HepG2 (cell line): ENCODE measurements around the gene BRAF. TPM values are rescaled to one million over a fixed set of nuclear protein-coding genes. Genes with fewer than 3 reads are reported as not detected.

Experiments used
- ATF1 ChIP-seq: IDR thresholded peaks from 2 replicates; pipeline ENCODE4 v1.6.1; 2016; ENCODE audit warnings: mild to moderate bottlenecking, control low read depth
- EEA1 ChIP-seq: sonication (generic); formaldehyde crosslinking; IDR thresholded peaks from 2 replicates; pipeline ENCODE4 v1.5.1; 2020; ENCODE audit warnings: mild to moderate bottlenecking, missing genetic modification reagents, borderline replicate concordance
- FIP1L1 ChIP-seq: fragments of 200-400 bp; formaldehyde crosslinking; IDR thresholded peaks from 2 replicates; pipeline ENCODE4 v1.6.1; 2018; ENCODE audit warnings: low read depth, mild to moderate bottlenecking, low read length, moderate library complexity, borderline replicate concordance; ENCODE audit not compliant: insufficient read depth
- FOXA3 ChIP-seq: IDR thresholded peaks from 2 replicates; pipeline ENCODE4 v1.6.1; 2016; ENCODE audit warnings: missing genetic modification reagents, missing compliant biosample characterization
- IKZF5 ChIP-seq: IDR thresholded peaks from 2 replicates; pipeline ENCODE4 v1.6.1; 2018; ENCODE audit warnings: missing genetic modification reagents, mild to moderate bottlenecking, missing compliant biosample characterization
- KAT8 ChIP-seq: IDR thresholded peaks from 2 replicates; pipeline ENCODE4 v1.6.1; 2016; ENCODE audit warnings: missing genetic modification reagents, missing compliant biosample characterization
- KDM4B ChIP-seq: sonication (generic); formaldehyde crosslinking; IDR thresholded peaks from 2 replicates; pipeline ENCODE4 v1.4.0; 2020; ENCODE audit warnings: missing genetic modification reagents
- NONO ChIP-seq, 2 experiments: fragments of 450-650 bp in 1 of 2; sonication (generic) in 1 of 2; formaldehyde crosslinking in 1 of 2; IDR thresholded peaks in 1 of 2; conservative IDR thresholded peaks in 1 of 2; 2 replicates each; pipeline versions ENCODE4 v1.6.1 to v1.8.0; 2017 to 2022; ENCODE audit warnings: mild to moderate bottlenecking in 1 of 2, missing genetic modification reagents in 1 of 2, moderate library complexity in 1 of 2
- PAWR ChIP-seq: sonication (generic); formaldehyde crosslinking; IDR thresholded peaks from 2 replicates; pipeline ENCODE4 v1.4.0; 2020; ENCODE audit warnings: missing genetic modification reagents, mild to moderate bottlenecking, borderline replicate concordance
- PHF5A ChIP-seq: IDR thresholded peaks from one replicate; pipeline ENCODE4 v1.6.1; 2018; ENCODE audit warnings: low read depth, missing genetic modification reagents; ENCODE audit not compliant: unreplicated experiment
- RFX1 ChIP-seq: fragments of 450-650 bp; IDR thresholded peaks from 2 replicates; pipeline ENCODE4 v1.6.1; 2017
- SIN3A ChIP-seq: IDR thresholded peaks from 2 replicates; pipeline ENCODE4 v1.6.1; 2011; ENCODE audit warnings: low read depth, mild to moderate bottlenecking, control low read depth, low read length, borderline replicate concordance
- SRSF9 ChIP-seq: fragments of 200-400 bp; formaldehyde crosslinking; IDR thresholded peaks from 2 replicates; pipeline ENCODE4 v1.6.1; 2018; ENCODE audit warnings: borderline replicate concordance, mild to moderate bottlenecking, low read depth, low read length; ENCODE audit not compliant: insufficient read depth, poor library complexity, severe bottlenecking
- ZNF264 ChIP-seq: sonication (generic); formaldehyde crosslinking; IDR thresholded peaks from 2 replicates; pipeline ENCODE4 v1.4.0; 2020; ENCODE audit warnings: missing genetic modification reagents
- ZNF292 ChIP-seq: sonication (generic); formaldehyde crosslinking; IDR thresholded peaks from 2 replicates; pipeline ENCODE4 v1.8.1; 2022; ENCODE audit warnings: mild to moderate bottlenecking, low read depth, missing genetic modification reagents, borderline replicate concordance
- ZNF335 ChIP-seq: sonication (generic); formaldehyde crosslinking; IDR thresholded peaks from 2 replicates; pipeline ENCODE4 v1.4.0; 2020; ENCODE audit warnings: missing genetic modification reagents
- ZNF33B ChIP-seq: sonication (generic); formaldehyde crosslinking; IDR thresholded peaks from 2 replicates; pipeline ENCODE4 v1.5.1; 2020; ENCODE audit warnings: mild to moderate bottlenecking, missing genetic modification reagents
- ZNF432 ChIP-seq: sonication (generic); formaldehyde crosslinking; IDR thresholded peaks from 2 replicates; pipeline ENCODE4 v1.5.0; 2020; ENCODE audit warnings: missing genetic modification reagents, mild to moderate bottlenecking, borderline replicate concordance
- ZNF484 ChIP-seq: sonication (generic); formaldehyde crosslinking; IDR thresholded peaks from 2 replicates; pipeline ENCODE4 v1.5.1; 2020; ENCODE audit warnings: mild to moderate bottlenecking, low read depth, missing genetic modification reagents, borderline replicate concordance
- ZNF549 ChIP-seq: sonication (generic); formaldehyde crosslinking; IDR thresholded peaks from 2 replicates; pipeline ENCODE4 v1.5.0; 2020; ENCODE audit warnings: missing genetic modification reagents
- ZNF713 ChIP-seq: sonication (generic); formaldehyde crosslinking; IDR thresholded peaks from 2 replicates; pipeline ENCODE4 v1.4.0; 2020; ENCODE audit warnings: mild to moderate bottlenecking, missing genetic modification reagents
- ZNF720 ChIP-seq: sonication (generic); formaldehyde crosslinking; IDR thresholded peaks from 2 replicates; pipeline ENCODE4 v1.4.0; 2020; ENCODE audit warnings: missing genetic modification reagents
- ZNF775 ChIP-seq: sonication (generic); formaldehyde crosslinking; IDR thresholded peaks from 2 replicates; pipeline ENCODE4 v1.4.0; 2020; ENCODE audit warnings: missing genetic modification reagents, mild to moderate bottlenecking, moderate library complexity, borderline replicate concordance
- ZSCAN21 ChIP-seq: sonication (generic); formaldehyde crosslinking; IDR thresholded peaks from 2 replicates; pipeline ENCODE4 v1.8.0; 2022; ENCODE audit warnings: mild to moderate bottlenecking, missing genetic modification reagents, moderate library complexity, borderline replicate concordance
- polyA plus RNA-seq, 8 experiments: library from polyadenylated mRNA; depleted of rRNA in 3 of 8; stranded (reverse) in 7 of 8; unstranded in 1 of 8; fragments of >200 nt; fragmentation: Illumina TruSeq in 4 of 8; extraction: Trizol in 4 of 8; gene quantifications; 2 replicates each; pipeline versions ENCODE4 v1.2.1 to v1.2.3, GENCODE V29; 2011 to 2016; ENCODE audit warnings: low read depth in 4 of 8, missing spikeins in 1 of 8, mixed read lengths in 1 of 8; ENCODE audit not compliant: insufficient read depth in 1 of 8
- total RNA-seq, 5 experiments: library from RNA; depleted of rRNA; stranded (reverse); fragments of >200 nt; fragmentation: Illumina TruSeq; extraction: Trizol; gene quantifications; 2 replicates each; pipeline ENCODE4 v1.2.3, GENCODE V29; 2016; ENCODE audit warnings: low read depth in 1 of 5
- TF ChIP-seq, protein P1 (sequence below): sonication (generic); formaldehyde crosslinking; IDR thresholded peaks from 2 replicates; pipeline ENCODE4 v1.8.1; 2022; ENCODE audit warnings: mild to moderate bottlenecking, missing genetic modification reagents
- TF ChIP-seq, protein P2 (sequence below): sonication (generic); formaldehyde crosslinking; IDR thresholded peaks from 2 replicates; pipeline ENCODE4 v1.5.0; 2020; ENCODE audit warnings: mild to moderate bottlenecking, low read depth, missing genetic modification reagents, borderline replicate concordance
- TF ChIP-seq, protein P3 (sequence below): sonication (generic); formaldehyde crosslinking; IDR thresholded peaks from 2 replicates; pipeline ENCODE4 v1.4.0; 2020; ENCODE audit warnings: mild to moderate bottlenecking, missing genetic modification reagents

The BRAF gene
- total and polyA plus RNA-seq, 2 of the 13 experiments (the other 11 are each of a cell fraction or from before 2014, with no cell fraction given): 12.5 to 13.4 TPM

DNA sequence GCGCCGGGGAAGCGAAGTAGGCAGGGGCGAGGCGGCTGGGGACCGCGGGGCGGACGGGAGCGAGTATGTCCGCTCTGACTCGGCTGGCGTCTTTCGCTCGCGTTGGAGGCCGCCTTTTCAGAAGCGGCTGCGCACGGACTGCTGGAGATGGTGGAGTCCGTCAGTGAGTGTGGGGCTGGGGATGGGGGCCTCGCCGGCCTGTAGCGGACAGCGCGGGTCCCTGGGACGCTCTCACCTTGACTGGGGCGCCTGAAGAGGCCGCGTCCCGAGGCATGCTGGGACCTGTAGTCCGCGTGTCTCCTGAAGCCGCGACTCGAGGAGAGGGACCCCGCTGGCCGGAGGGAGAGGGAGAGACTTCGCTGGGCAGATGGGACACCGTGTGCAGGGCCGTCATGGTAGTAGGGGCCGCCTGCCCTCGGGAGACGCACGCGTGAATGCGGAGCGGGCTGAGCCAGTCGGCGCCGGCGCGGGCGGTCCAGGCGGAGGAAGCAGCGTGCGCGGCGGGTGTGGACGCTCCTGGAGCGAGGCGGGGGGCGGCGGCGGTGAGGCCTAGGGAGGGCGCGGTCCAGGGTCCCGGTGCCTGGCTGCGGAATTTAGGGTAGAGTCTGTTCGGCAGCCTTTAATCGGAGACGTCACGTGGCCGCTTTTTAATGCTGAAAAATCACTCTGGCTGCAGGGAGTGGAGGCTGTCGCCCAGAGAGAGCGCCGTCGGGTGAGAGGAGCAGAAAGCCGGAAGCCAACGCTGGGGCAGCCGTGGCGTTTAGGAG, 227.9 kb downstream of the BRAF start, which contains the start of gene NDUFB2 (continued):
- TF ChIP-seq, protein P1, sequence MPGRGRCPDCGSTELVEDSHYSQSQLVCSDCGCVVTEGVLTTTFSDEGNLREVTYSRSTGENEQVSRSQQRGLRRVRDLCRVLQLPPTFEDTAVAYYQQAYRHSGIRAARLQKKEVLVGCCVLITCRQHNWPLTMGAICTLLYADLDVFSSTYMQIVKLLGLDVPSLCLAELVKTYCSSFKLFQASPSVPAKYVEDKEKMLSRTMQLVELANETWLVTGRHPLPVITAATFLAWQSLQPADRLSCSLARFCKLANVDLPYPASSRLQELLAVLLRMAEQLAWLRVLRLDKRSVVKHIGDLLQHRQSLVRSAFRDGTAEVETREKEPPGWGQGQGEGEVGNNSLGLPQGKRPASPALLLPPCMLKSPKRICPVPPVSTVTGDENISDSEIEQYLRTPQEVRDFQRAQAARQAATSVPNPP (CRISPR knock-in tag): peak; percentile 85
- TF ChIP-seq EEA1 (CRISPR knock-in tag) (peak; percentile 70; the same call in 1 of the 2 replicates), ZNF720 (CRISPR knock-in tag) (no peak), ZNF264 (CRISPR knock-in tag) (peak; percentile 62), ZNF432 (no peak), ZNF775 (CRISPR knock-in tag) (no peak), RFX1 (no peak), ZNF549 (CRISPR knock-in tag) (no peak), FOXA3 (CRISPR knock-in tag) (peak; percentile 16; the same call in 1 of the 2 replicates), ATF1 (CRISPR knock-in tag) (no peak), ZNF33B (CRISPR knock-in tag) (0 out of 2 replicates have a peak, but pooled peaks have one; percentile 16), ZNF484 (CRISPR knock-in tag) (no peak), PAWR (CRISPR knock-in tag) (peak; percentile 85; the same call in 1 of the 2 replicates), SIN3A (0 out of 2 replicates have a peak, but pooled peaks have one; percentile 35), ZNF292 (CRISPR knock-in tag) (0 out of 2 replicates have a peak, but pooled peaks have one; percentile 15), IKZF5 (CRISPR knock-in tag) (peak; percentile 63), ZSCAN21 (CRISPR knock-in tag) (peak; percentile 55; the same call in 1 of the 2 replicates), NONO (IDR thresholded peaks at IDR 0.05) (no peak), NONO (CRISPR knock-in tag; conservative IDR thresholded peaks at IDR 0.05) (peak; percentile 88), ZNF335 (CRISPR knock-in tag) (peak; percentile 95), KDM4B (CRISPR knock-in tag) (no peak; the same call in none of the 2 replicates), KAT8 (peak; percentile 88), SRSF9 (no peak), FIP1L1 (no peak), PHF5A (CRISPR knock-in tag) (peak; percentile 58), ZNF713 (no peak; the same call in 1 of the 2 replicates)
- TF ChIP-seq, protein P2, sequence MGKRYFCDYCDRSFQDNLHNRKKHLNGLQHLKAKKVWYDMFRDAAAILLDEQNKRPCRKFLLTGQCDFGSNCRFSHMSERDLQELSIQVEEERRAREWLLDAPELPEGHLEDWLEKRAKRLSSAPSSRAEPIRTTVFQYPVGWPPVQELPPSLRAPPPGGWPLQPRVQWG: no peak
- TF ChIP-seq, protein P3, sequence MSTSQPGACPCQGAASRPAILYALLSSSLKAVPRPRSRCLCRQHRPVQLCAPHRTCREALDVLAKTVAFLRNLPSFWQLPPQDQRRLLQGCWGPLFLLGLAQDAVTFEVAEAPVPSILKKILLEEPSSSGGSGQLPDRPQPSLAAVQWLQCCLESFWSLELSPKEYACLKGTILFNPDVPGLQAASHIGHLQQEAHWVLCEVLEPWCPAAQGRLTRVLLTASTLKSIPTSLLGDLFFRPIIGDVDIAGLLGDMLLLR (CRISPR knock-in tag): no peak
